GM18517 (cell line): Measurements from ENCODE around the gene USP21.

Source experiments
- ATAC-seq: cut with Tn5 transposase; IDR thresholded peaks from one replicate; pipeline ENCODE4 v1.9.1; 2021; ENCODE audit warnings: mild to moderate bottlenecking, moderate library complexity; ENCODE audit not compliant: unreplicated experiment

Gene USP21

GRCh38 chr1:161166669-161167548 is 7.6 kb downstream of the USP21 start:
- ATAC-seq = no peak

- ATAC-seq = no peak
These were observed 9.6 kb downstream of the USP21 start for GRCh38 chr1:161168906-161169305.

- no peak for ATAC-seq
These were observed 11.9 kb downstream of the USP21 start for GRCh38 chr1:161171191-161171590.

- ATAC-seq = no peak
These were observed 12.4 kb downstream of the USP21 start for GRCh38 chr1:161171696-161172095.

- no peak for ATAC-seq
These were observed 13.0 kb downstream of the USP21 start for GRCh38 chr1:161172349-161172748.

GRCh38 chr1:161172776-161173376 is 13.6 kb downstream of the USP21 start:
- no peak for ATAC-seq

- ATAC-seq = no peak
These were observed 14.4 kb downstream of the USP21 start for GRCh38 chr1:161173711-161174110.

- no peak for ATAC-seq
These were observed 15.6 kb downstream of the USP21 start for GRCh38 chr1:161174911-161175310.

- ATAC-seq = no peak
These were observed 16.6 kb downstream of the USP21 start for GRCh38 chr1:161175771-161176453.

GRCh38 chr1:161176468-161177111 is 17.3 kb downstream of the USP21 start:
- no peak for ATAC-seq

- peak; percentile 58 for ATAC-seq
These were observed 18.0 kb downstream of the USP21 start, which contains the start of gene B4GALT3 for GRCh38 chr1:161177112-161177935. B4GALT3 (minus strand) TSS chr1:161177507; CDS start chr1:161176060, 1,447 bp downstream.

GRCh38 chr1:161177936-161178244 is 18.6 kb downstream of the USP21 start:
- ATAC-seq = no peak

- ATAC-seq = no peak
These were observed 20.4 kb downstream of the USP21 start for GRCh38 chr1:161179698-161180097.

GRCh38 chr1:161180639-161181038 is 21.3 kb downstream of the USP21 start:
- ATAC-seq = no peak

GRCh38 chr1:161182214-161182613 is 22.9 kb downstream of the USP21 start:
- ATAC-seq = peak; percentile 44

- peak; percentile 83 for ATAC-seq
These were observed 26.0 kb downstream of the USP21 start for GRCh38 chr1:161185282-161185682.

GRCh38 chr1:161185732-161186311 is 26.5 kb downstream of the USP21 start:
- peak; percentile 27 for ATAC-seq

- no peak for ATAC-seq
These were observed 28.0 kb downstream of the USP21 start for GRCh38 chr1:161187311-161187710.

GRCh38 chr1:161188381-161188780 is 29.1 kb downstream of the USP21 start:
- no peak for ATAC-seq

GRCh38 chr1:161189036-161189435 is 29.7 kb downstream of the USP21 start:
- no peak for ATAC-seq
